Calu3 (cell line): ENCODE measurements around the gene CNTLN. TPM values are rescaled to one million over a fixed set of nuclear protein-coding genes. Genes with fewer than 3 reads are reported as not detected.
A peak's percentile ranks its signal among the peaks of the same experiment; 100 is the strongest.

Experiments
- Bru-seq: library from RNA; stranded (reverse); fragments of 400-500 nt; gene quantifications from one replicate; lab custom pipeline; 2021; lab: Mats Ljungman, UMichigan
- BruChase-seq, 2 experiments: library from RNA; stranded (reverse); fragments of 400-500 nt; gene quantifications; one replicate each; lab custom pipeline; 2021; lab: Mats Ljungman, UMichigan
- BruUV-seq: library from RNA; stranded (reverse); fragments of 400-500 nt; replicated peaks from 2 replicates; lab custom pipeline; 2021; lab: Mats Ljungman, UMichigan
- CTCF ChIA-PET: fragments of 300-600 bp; sonication (Branson Sonifier 250); formaldehyde crosslinking; loops from one replicate; lab custom pipeline; 2022; ENCODE audit warnings: antibody characterized with exemption; lab: Charles Lee
- DNase-seq: peaks from one replicate; pipeline ENCODE4 v3.0.0; 2022
- H3K27ac Mint-ChIP-seq: one replicate; pipeline ENCODE4 v1.8.0; 2022; ENCODE audit warnings: mixed read lengths; ENCODE audit not compliant: unreplicated experiment
- H3K27me3 Mint-ChIP-seq: one replicate; pipeline ENCODE4 v1.8.0; 2022; ENCODE audit warnings: mixed read lengths; ENCODE audit not compliant: unreplicated experiment
- H3K36me3 Mint-ChIP-seq: one replicate; pipeline ENCODE4 v1.8.0; 2022; ENCODE audit warnings: mild to moderate bottlenecking, moderate library complexity, mixed read lengths; ENCODE audit not compliant: insufficient read depth, unreplicated experiment
- H3K4me1 Mint-ChIP-seq: one replicate; pipeline ENCODE4 v1.8.0; 2022; ENCODE audit warnings: mild to moderate bottlenecking, low read depth, mixed read lengths; ENCODE audit not compliant: unreplicated experiment
- H3K4me3 Mint-ChIP-seq: one replicate; pipeline ENCODE4 v1.8.0; 2022; ENCODE audit warnings: mild to moderate bottlenecking, low read depth, moderate library complexity, mixed read lengths; ENCODE audit not compliant: unreplicated experiment
- H3K9me3 Mint-ChIP-seq: one replicate; pipeline ENCODE4 v1.8.0; 2022; ENCODE audit warnings: low read depth, mixed read lengths; ENCODE audit not compliant: unreplicated experiment
- CTCF ChIP-seq: fragments of 200-600 bp; IDR thresholded peaks from one replicate; pipeline ENCODE4 v1.8.0; 2022; ENCODE audit warnings: antibody characterized with exemption; ENCODE audit not compliant: unreplicated experiment
- intact Hi-C: fragments of 100-400 bp; cut with micrococcal nuclease; formaldehyde crosslinking; loops from one replicate; pipeline ENCODE4 v1.10.0; 2022; ENCODE audit not compliant: unreplicated experiment
- long read RNA-seq: library from polyadenylated mRNA; stranded (forward); transcript quantifications from one replicate; pipeline ENCODE4 v2.0.0, GENCODE V29; 2022
- total RNA-seq: library from RNA; stranded (reverse); gene quantifications from 2 replicates; pipeline ENCODE4 v1.2.3, GENCODE V29; 2022

CNTLN gene
- total RNA-seq (5.7 and 6.7 TPM in 2 replicates), Bru-seq, nascent RNA (percentile 60 among the genes with signal in this experiment), BruChase-seq, experiment 1, labeled RNA remaining after a 6-hour chase (percentile 41 among the genes with signal in this experiment), BruChase-seq, experiment 2, labeled RNA remaining after a 2-hour chase (percentile 43 among the genes with signal in this experiment)
- long read RNA-seq, full-length matches to known transcripts = 1 of 5 reads
- long read RNA-seq, partial matches to known transcripts = 1 of 5 reads
- long read RNA-seq, other reads (novel, unspliced or antisense) = 3 of 5 reads

GRCh38 chr9:17134396-17135294 lies at the start of gene CNTLN:
Gene CNTLN (plus strand): TSS chr9:17135040. CDS start chr9:17135066, 26 bp downstream.
- Mint-ChIP-seq H3K27me3 (no peaks in the 10 kb centered on the region), H3K36me3 (peaks cover 19% of the 10 kb centered on the region), H3K9me3 (no peaks in the 10 kb centered on the region), H3K27ac (peak within 1 kb of the TSS; percentile 97), H3K4me1 (peaks cover 8% of the 10 kb centered on the region), H3K4me3 (peak within 1 kb of the TSS; percentile 91)
- peak; percentile 91 for DNase-seq
- TF ChIP-seq CTCF = no peak
- CTCF ChIA-PET = no interaction called here
- no TSS peak for BruUV-seq
- intact Hi-C loops = no loop called here

GRCh38 chr9:17088566-17088965 lies 46.3 kb upstream of the CNTLN start:
- TF ChIP-seq CTCF = no peak
- Mint-ChIP-seq H3K9me3 (no peaks in the 10 kb centered on the region), H3K4me3 (no peak overlapping the region), H3K27me3 (no peaks in the 10 kb centered on the region), H3K27ac (no peak overlapping the region), H3K36me3 (no peaks in the 10 kb centered on the region), H3K4me1 (no peaks in the 10 kb centered on the region)
- BruUV-seq = no TSS peak
- intact Hi-C loops = no loop called here
- CTCF ChIA-PET = interaction anchor here (0.7 kb wide), 1 partner anchor 217 kb away, joined by 5 read pairs; no protein-coding TSS in a partner anchor
- DNase-seq = no peak

- DNase-seq = no peak
- no TSS peak for BruUV-seq
- H3K36me3 Mint-ChIP-seq = no peaks in the 10 kb centered on the region
- intact Hi-C loops = no loop called here
- no peaks in the 10 kb centered on the region for H3K27me3 Mint-ChIP-seq
- no peak overlapping the region for H3K4me3 Mint-ChIP-seq
- H3K9me3 Mint-ChIP-seq = no peaks in the 10 kb centered on the region
- CTCF ChIA-PET = no interaction called here
- no peak overlapping the region for H3K27ac Mint-ChIP-seq
- no peaks in the 10 kb centered on the region for H3K4me1 Mint-ChIP-seq
- no peak for TF ChIP-seq CTCF
These were observed 44.8 kb upstream of the CNTLN start for GRCh38 chr9:17090041-17090440.

GRCh38 chr9:17116400-17116837 lies 18.4 kb upstream of the CNTLN start:
- no TSS peak for BruUV-seq
- peak; percentile 4 for DNase-seq
- Mint-ChIP-seq H3K4me1 (no peaks in the 10 kb centered on the region), H3K27ac (no peak overlapping the region), H3K36me3 (no peaks in the 10 kb centered on the region), H3K9me3 (no peaks in the 10 kb centered on the region), H3K4me3 (no peak overlapping the region), H3K27me3 (no peaks in the 10 kb centered on the region)
- CTCF ChIA-PET = interaction anchor here (1.4 kb wide), 1 partner anchor 347 kb away, joined by 3 read pairs; no protein-coding TSS in a partner anchor
- no peak for TF ChIP-seq CTCF
- intact Hi-C loops = loop anchor here (1.0 to 10.0 kb wide), 5 partner anchors 101 to 347 kb away; no protein-coding TSS in a partner anchor
